GM12878 (cell line): ENCODE measurements around the gene TIMM9. TPM values are rescaled to one million over a fixed set of nuclear protein-coding genes. Genes with fewer than 3 reads are reported as not detected.
"Not testable (repeated sequence)": the region's sequence is repeated elsewhere in the genome, so short reads cannot be mapped to it uniquely, and the experiment has no call there.

Experiments used
- ATAC-seq: fragments of 200-7000 bp; cut with Tn5 transposase; 3 replicates; pipeline ENCODE4 v1.9.1; 2020; ENCODE audit warnings: mild to moderate bottlenecking, moderate library complexity
- BruUV-seq: library from RNA; stranded (reverse); fragments of 400-500 nt; replicated peaks from 2 replicates; lab custom pipeline; 2021; lab: Mats Ljungman, UMichigan
- CTCF ChIA-PET: fragments of 300-600 bp; sonication (Branson Sonifier 250); formaldehyde crosslinking; extraction: SDS; loops from one replicate; lab custom pipeline; 2021; ENCODE audit warnings: inconsistent platforms; lab: Yijun Ruan, JAX
- POLR2A ChIA-PET: fragments of 350-600 bp; formaldehyde crosslinking; extraction: SDS; loops from one replicate; lab custom pipeline; 2021; ENCODE audit warnings: inconsistent platforms; lab: Charles Lee
- RAD21 ChIA-PET: fragments of 300-600 bp; sonication (Branson Sonifier 250); formaldehyde crosslinking; loops from one replicate; lab custom pipeline; 2023; ENCODE audit warnings: antibody characterized with exemption; ENCODE audit not compliant: unreplicated experiment; lab: Charles Lee
- SMC1A ChIA-PET: fragments of 300-600 bp; sonication (Branson Sonifier 250); formaldehyde crosslinking; loops from one replicate; lab custom pipeline; 2023; ENCODE audit not compliant: unreplicated experiment, uncharacterized antibody; lab: Charles Lee
- DNase-seq: peaks from one replicate; pipeline ENCODE4 v3.0.0-alpha.2; 2011; ENCODE audit warnings: low read depth, low spot score
- FAIRE-seq: peaks from 3 replicates; lab custom pipeline; 2011; peaks lifted over from hg19 to GRCh38; lab: Jason Lieb, UNC
- H2AFZ ChIP-seq: 2 replicates; pipeline ENCODE4 v1.6.0; 2011; ENCODE audit warnings: low read depth, low read length, control low read depth; ENCODE audit not compliant: control insufficient read depth
- H3K27ac ChIP-seq: 2 replicates; pipeline ENCODE4 v1.5.1; 2011; ENCODE audit warnings: control low read depth; ENCODE audit not compliant: control insufficient read depth, insufficient read depth
- H3K27me3 ChIP-seq, 2 experiments: replicated peaks in 1 of 2; 2 replicates each; pipeline versions ENCODE4 v1.6.0 to v1.6.1; 2011; ENCODE audit warnings: low read length in 1 of 2; ENCODE audit not compliant: control insufficient read depth in 2 of 2, insufficient read depth in 2 of 2
- H3K36me3 ChIP-seq, 2 experiments: 2 replicates each; pipeline ENCODE4 v1.5.1; 2011; ENCODE audit warnings: low read length in 1 of 2; ENCODE audit not compliant: control insufficient read depth in 2 of 2, insufficient read depth in 2 of 2
- H3K4me1 ChIP-seq: 2 replicates; pipeline ENCODE4 v1.6.1; 2011; ENCODE audit warnings: mild to moderate bottlenecking, low read length, moderate library complexity, mixed read lengths; ENCODE audit not compliant: control insufficient read depth, insufficient read depth
- H3K4me2 ChIP-seq: 2 replicates; pipeline ENCODE4 v1.6.0; 2011; ENCODE audit warnings: control low read depth; ENCODE audit not compliant: control insufficient read depth, insufficient read depth
- H3K4me3 ChIP-seq: fragments of 200-600 bp; sonication (generic); 2 replicates; pipeline ENCODE4 v1.5.1; 2016
- H3K79me2 ChIP-seq: 2 replicates; pipeline ENCODE4 v1.6.0; 2011; ENCODE audit warnings: low read length; ENCODE audit not compliant: control insufficient read depth, insufficient read depth
- H3K9ac ChIP-seq: 2 replicates; pipeline ENCODE4 v1.8.0; 2011; ENCODE audit warnings: low read length, control low read depth, mixed read lengths; ENCODE audit not compliant: control insufficient read depth, insufficient read depth
- H3K9me3 ChIP-seq: replicated peaks from 3 replicates; pipeline ENCODE4 v1.5.1; 2011; ENCODE audit warnings: mild to moderate bottlenecking, low read length; ENCODE audit not compliant: control insufficient read depth, insufficient read depth
- H4K20me1 ChIP-seq: 2 replicates; pipeline ENCODE4 v1.6.0; 2011; ENCODE audit not compliant: control insufficient read depth, insufficient read depth
- ZBTB33 ChIP-seq: fragments of 450-650 bp; IDR thresholded peaks from 2 replicates; pipeline ENCODE4 v1.6.1; 2017; ENCODE audit warnings: mild to moderate bottlenecking
- ZNF384 ChIP-seq: IDR thresholded peaks from 2 replicates; pipeline ENCODE4 v1.6.1; 2012; ENCODE audit warnings: low read depth, mild to moderate bottlenecking, low read length, improper control_type of control experiment, borderline replicate concordance
- WGBS: methylation state at CpG from one replicate; pipeline ENCODE4 v1.1.6; 2016; ENCODE audit warnings: low lambda C conversion rate; ENCODE audit not compliant: insufficient replicate concordance, insufficient coverage; ENCODE audit errors: missing lambda C conversion rate; 5-methylcytosine and 5-hydroxymethylcytosine counted together
- in situ Hi-C: fragments of 300-500 bp; cut with MboI; formaldehyde crosslinking; loops from 9 replicates; pipeline ENCODE4 v1.14.3; 2018; ENCODE audit warnings: mixed read lengths
- intact Hi-C: fragments of 100-400 bp; cut with micrococcal nuclease; formaldehyde crosslinking; loops from one replicate; pipeline ENCODE4 v1.14.2; 2022; ENCODE audit not compliant: unreplicated experiment
- polyA plus RNA-seq, 11 experiments: library from polyadenylated mRNA; depleted of rRNA in 4 of 11; unstranded in 6 of 11; stranded (reverse) in 5 of 11; fragments of >200 nt; fragmentation: Nextera tagmentation in 4 of 11; fragmentation: Illumina TruSeq in 1 of 11; extraction: Ambion mirVana in 4 of 11; extraction: Trizol in 1 of 11; gene quantifications; 1 replicate in 1 of 11; 2 replicates in 10 of 11; pipeline versions ENCODE4 v1.2.1 to v1.2.3, GENCODE V29; 2011 to 2016; ENCODE audit warnings: inconsistent platforms in 2 of 11, missing spikeins in 2 of 11, low read depth in 1 of 11
- total RNA-seq, 4 experiments: library from RNA; depleted of rRNA in 3 of 4; stranded (reverse); fragments of >200 nt in 3 of 4; fragmentation: Illumina TruSeq in 1 of 4; extraction: Trizol in 1 of 4; gene quantifications; 2 replicates each; pipeline versions ENCODE4 v1.2.1 to v1.2.3, GENCODE V29; 2013 to 2021

TIMM9 gene
- total and polyA plus RNA-seq, 10 of the 15 experiments (the other 5 are each of a cell fraction or from before 2014, with no cell fraction given), result 36.6 to 116 (median 62.0) TPM

GRCh38 chr14:58426670-58427280 is 556 bp downstream of the TIMM9 start (continued):
- TF ChIP-seq ZBTB33 (no peak), ZNF384 (no peak)

GRCh38 chr14:58416934-58417333 is 10.4 kb downstream of the TIMM9 start:
- H3K4me2 ChIP-seq, FAIRE-seq, H3K27ac ChIP-seq, H3K9me3 ChIP-seq, ATAC-seq, H4K20me1 ChIP-seq, H3K79me2 ChIP-seq, H3K4me3 ChIP-seq, in situ Hi-C loops, BruUV-seq, H2AFZ ChIP-seq, CTCF ChIA-PET, DNase-seq, H3K27me3 ChIP-seq, H3K9ac ChIP-seq, H3K4me1 ChIP-seq, H3K36me3 ChIP-seq, intact Hi-C loops: not testable (repeated sequence)
- ChIA-PET SMC1A (interaction anchor here (0.6 kb wide), 1 partner anchor 167 kb away, joined by 3 read pairs; no protein-coding TSS in a partner anchor), RAD21 (interaction anchor here (0.6 kb wide), 1 partner anchor 620 kb away, joined by 3 read pairs; no protein-coding TSS in a partner anchor), POLR2A (interaction anchor here (0.6 kb wide), 3 partner anchors 15 to 712 kb away, joined by 3 to 4 read pairs (median 4); no protein-coding TSS in a partner anchor)
- 64% methylated on average over 1 of the region's 1 CpG for WGBS
